ENCODE data around the gene TGDS.

Gene TGDS

DNA sequence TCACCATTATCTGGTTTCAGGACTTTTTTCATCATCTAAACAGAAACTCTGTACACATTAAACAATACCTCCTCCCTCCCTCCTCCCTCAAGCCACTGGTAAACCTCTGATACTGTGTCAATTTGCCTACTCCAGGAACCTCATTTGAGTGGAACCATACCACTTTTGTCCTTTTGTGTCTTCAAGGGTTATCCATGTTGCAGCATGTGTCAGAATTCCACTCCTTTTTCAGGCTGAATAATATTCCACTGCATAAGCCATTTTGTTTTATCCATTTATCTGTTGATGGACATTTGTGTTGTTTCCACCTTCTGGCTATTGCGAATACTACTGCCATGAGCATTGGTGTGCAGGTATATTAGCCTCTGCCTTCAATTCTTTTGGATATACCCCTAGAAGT is 27.5 kb downstream of the TGDS start:
- Histone ChIP-seq H2BK5ac (ENCODE audit: low read depth, low read length, poor library complexity, severe bottlenecking) (no peak overlapping the region), H2BK12ac (ENCODE audit: low read length in 2 of 2) (no peak overlapping the region), H3K4me1 (ENCODE audit: control insufficient read depth, insufficient read depth, low read depth, low read length) (no peaks in the 10 kb centered on the region), H4K8ac (ENCODE audit: low read length) (no peak overlapping the region), H3K4ac (ENCODE audit: low read depth in 1 of 2, low read length in 2 of 2) (no peak overlapping the region), H3K9ac (ENCODE audit: low read length) (no peak overlapping the region), H2AK5ac (ENCODE audit: low read length, severe bottlenecking) (no peak overlapping the region), H2BK120ac (ENCODE audit: low read depth, low read length) (no peak overlapping the region), H3K14ac (ENCODE audit: low read length in 2 of 2) (no peak overlapping the region), H3K36me3 (ENCODE audit: control insufficient read depth in 1 of 2, insufficient read depth in 2 of 2, low read depth in 1 of 2, low read length in 2 of 2) (peaks cover 25 to 42% of the 10 kb centered on the region in 2 experiments), H3K27ac (ENCODE audit: low read length, poor library complexity, severe bottlenecking) (no peak overlapping the region), H3K18ac (ENCODE audit: low read depth in 1 of 2, low read length in 2 of 2) (no peak overlapping the region), H4K91ac (ENCODE audit: low read length) (no peak overlapping the region), H3K79me1 (replicated peaks; ENCODE audit: low read length, poor library complexity, severe bottlenecking) (peaks cover 2% of the 10 kb centered on the region), H3K27me3 (ENCODE audit: control insufficient read depth in 1 of 2, insufficient read depth in 1 of 2, low read length in 2 of 2) (no peaks in the 10 kb centered on the region), H2BK15ac (ENCODE audit: low read depth, poor library complexity, severe bottlenecking) (no peak overlapping the region), H2AFZ (ENCODE audit: low read depth, low read length) (no peak overlapping the region), H3K4me2 (ENCODE audit: low read length, poor library complexity, severe bottlenecking) (no peak overlapping the region), H3K4me3 (ENCODE audit: insufficient read depth in 1 of 2, low read depth in 1 of 2, low read length in 2 of 2) (no peak overlapping the region), H3K23ac (ENCODE audit: low read length in 2 of 2) (no peak overlapping the region), H3K9me3 (ENCODE audit: control insufficient read depth, low read length) (no peaks in the 10 kb centered on the region)
- DNase-seq, result no peak
- no CpG with 5 or more reads among the region's 1 CpG for WGBS

DNA sequence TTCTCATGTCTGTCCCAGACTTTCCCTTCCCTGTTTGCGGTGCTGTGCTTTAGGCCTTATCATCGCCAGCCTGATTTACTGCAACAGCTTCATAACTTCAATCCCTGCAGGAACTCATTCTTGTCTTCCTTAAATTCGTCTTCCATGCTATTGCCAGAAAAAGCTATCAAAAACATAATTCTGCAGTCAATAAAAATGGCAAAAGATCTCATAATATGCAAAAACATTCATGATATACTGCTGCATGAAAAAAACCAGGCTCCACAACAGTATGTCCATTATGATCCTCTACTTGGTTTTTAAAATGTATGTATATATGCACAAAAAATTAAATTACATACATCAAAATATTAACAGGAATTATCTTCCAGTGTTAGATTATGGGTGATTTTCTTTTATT is 28.4 kb downstream of the TGDS start:
- Histone ChIP-seq H2BK15ac (ENCODE audit: low read depth, poor library complexity, severe bottlenecking) (no peak overlapping the region), H3K27ac (ENCODE audit: low read length, poor library complexity, severe bottlenecking) (no peak overlapping the region), H2AFZ (ENCODE audit: low read depth, low read length) (no peak overlapping the region), H3K4me1 (ENCODE audit: control insufficient read depth, insufficient read depth, low read depth, low read length) (no peaks in the 10 kb centered on the region), H3K9me3 (ENCODE audit: control insufficient read depth, low read length) (no peaks in the 10 kb centered on the region), H2BK120ac (ENCODE audit: low read depth, low read length) (no peak overlapping the region), H3K4me2 (ENCODE audit: low read length, poor library complexity, severe bottlenecking) (no peak overlapping the region), H3K9ac (ENCODE audit: low read length) (no peak overlapping the region), H3K14ac (ENCODE audit: low read length in 2 of 2) (no peak overlapping the region), H3K36me3 (ENCODE audit: control insufficient read depth in 1 of 2, insufficient read depth in 2 of 2, low read depth in 1 of 2, low read length in 2 of 2) (peaks cover 21 to 37% of the 10 kb centered on the region in 2 experiments), H4K91ac (ENCODE audit: low read length) (no peak overlapping the region), H3K23ac (ENCODE audit: low read length in 2 of 2) (no peak overlapping the region), H2BK5ac (ENCODE audit: low read depth, low read length, poor library complexity, severe bottlenecking) (no peak overlapping the region), H4K8ac (ENCODE audit: low read length) (no peak overlapping the region), H3K79me1 (replicated peaks; ENCODE audit: low read length, poor library complexity, severe bottlenecking) (peaks cover 2% of the 10 kb centered on the region), H3K27me3 (ENCODE audit: control insufficient read depth in 1 of 2, insufficient read depth in 1 of 2, low read length in 2 of 2) (no peaks in the 10 kb centered on the region), H3K4me3 (ENCODE audit: insufficient read depth in 1 of 2, low read depth in 1 of 2, low read length in 2 of 2) (no peak overlapping the region), H2BK12ac (ENCODE audit: low read length in 2 of 2) (no peak overlapping the region), H3K4ac (ENCODE audit: low read depth in 1 of 2, low read length in 2 of 2) (no peak overlapping the region), H2AK5ac (ENCODE audit: low read length, severe bottlenecking) (no peak overlapping the region), H3K18ac (ENCODE audit: low read depth in 1 of 2, low read length in 2 of 2) (no peak overlapping the region)
- 86% methylated on average over 3 of the region's 3 CpGs for WGBS
- no peak for DNase-seq

DNA sequence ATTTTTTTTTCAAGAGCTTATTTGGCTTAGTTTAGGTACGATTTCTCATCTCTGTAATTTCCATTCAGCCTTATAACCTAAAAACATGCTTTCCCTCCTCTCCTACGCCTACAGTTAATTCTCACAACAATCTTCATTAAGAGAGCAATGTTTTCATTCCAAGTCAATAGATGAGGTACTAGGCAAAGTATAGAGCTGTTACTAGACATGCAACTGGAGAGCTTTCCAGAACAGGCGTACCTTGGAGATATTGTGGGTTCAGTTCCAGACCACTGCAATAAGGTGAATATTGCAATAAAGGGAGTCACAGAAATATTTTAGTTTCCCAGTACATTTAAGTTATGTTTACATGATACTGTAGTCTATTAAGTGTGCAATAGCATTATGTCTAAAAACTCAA is 34.8 kb downstream of the TGDS start:
- Histone ChIP-seq H3K23ac (ENCODE audit: low read length in 2 of 2) (no peak overlapping the region), H2BK15ac (ENCODE audit: low read depth, poor library complexity, severe bottlenecking) (no peak overlapping the region), H3K36me3 (ENCODE audit: control insufficient read depth in 1 of 2, insufficient read depth in 2 of 2, low read depth in 1 of 2, low read length in 2 of 2) (peaks cover 0 to 3% of the 10 kb centered on the region in 2 experiments), H2BK5ac (ENCODE audit: low read depth, low read length, poor library complexity, severe bottlenecking) (no peak overlapping the region), H3K14ac (ENCODE audit: low read length in 2 of 2) (no peak overlapping the region), H3K18ac (ENCODE audit: low read depth in 1 of 2, low read length in 2 of 2) (no peak overlapping the region), H4K8ac (ENCODE audit: low read length) (no peak overlapping the region), H2AFZ (ENCODE audit: low read depth, low read length) (no peak overlapping the region), H3K4me2 (ENCODE audit: low read length, poor library complexity, severe bottlenecking) (no peak overlapping the region), H2BK12ac (ENCODE audit: low read length in 2 of 2) (no peak overlapping the region), H3K79me1 (replicated peaks; ENCODE audit: low read length, poor library complexity, severe bottlenecking) (no peaks in the 10 kb centered on the region), H3K4ac (ENCODE audit: low read depth in 1 of 2, low read length in 2 of 2) (no peak overlapping the region), H3K9me3 (ENCODE audit: control insufficient read depth, low read length) (no peaks in the 10 kb centered on the region), H2BK120ac (ENCODE audit: low read depth, low read length) (no peak overlapping the region), H3K27ac (ENCODE audit: low read length, poor library complexity, severe bottlenecking) (no peak overlapping the region), H3K9ac (ENCODE audit: low read length) (no peak overlapping the region), H3K4me1 (ENCODE audit: control insufficient read depth, insufficient read depth, low read depth, low read length) (no peaks in the 10 kb centered on the region), H4K91ac (ENCODE audit: low read length) (no peak overlapping the region), H3K4me3 (ENCODE audit: insufficient read depth in 1 of 2, low read depth in 1 of 2, low read length in 2 of 2) (no peak overlapping the region), H3K27me3 (ENCODE audit: control insufficient read depth in 1 of 2, insufficient read depth in 1 of 2, low read length in 2 of 2) (no peaks in the 10 kb centered on the region), H2AK5ac (ENCODE audit: low read length, severe bottlenecking) (no peak overlapping the region)
- DNase-seq, result no peak
- 90% methylated on average over 2 of the region's 3 CpGs for WGBS

DNA sequence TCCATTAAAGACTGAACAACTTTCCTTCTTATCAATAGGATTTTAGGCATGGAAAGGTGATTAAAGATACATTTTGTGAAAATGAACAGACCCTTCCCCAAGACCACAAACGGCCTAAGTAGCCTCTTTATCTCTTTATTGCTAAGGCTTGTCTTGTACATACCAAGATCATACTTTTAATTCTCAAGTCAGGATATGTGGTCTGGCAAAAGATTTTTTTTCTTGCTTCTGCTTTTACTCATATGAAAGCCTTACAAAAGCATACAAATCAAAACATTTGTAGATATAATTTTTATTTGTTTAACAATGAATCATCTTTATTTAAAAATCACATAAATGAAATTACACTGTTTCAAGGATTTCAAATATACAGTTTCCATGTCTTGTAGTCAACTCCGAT is 35.8 kb downstream of the TGDS start:
- H3K14ac ChIP-seq (ENCODE audit: low read length in 2 of 2), result no peak overlapping the region

More for the DNA sequence above, 35.8 kb downstream of the TGDS start:
- no peak overlapping the region for H3K23ac ChIP-seq (ENCODE audit: low read length in 2 of 2)
- H4K8ac ChIP-seq (ENCODE audit: low read length), result no peak overlapping the region
- no peak overlapping the region for H3K27ac ChIP-seq (ENCODE audit: low read length, poor library complexity, severe bottlenecking)
- H3K4ac ChIP-seq (ENCODE audit: low read depth in 1 of 2, low read length in 2 of 2), result no peak overlapping the region
- H2BK5ac ChIP-seq (ENCODE audit: low read depth, low read length, poor library complexity, severe bottlenecking), result no peak overlapping the region
- no peak overlapping the region for H2AFZ ChIP-seq (ENCODE audit: low read depth, low read length)
- H3K18ac ChIP-seq (ENCODE audit: low read depth in 1 of 2, low read length in 2 of 2), result no peak overlapping the region
- no peak overlapping the region for H2AK5ac ChIP-seq (ENCODE audit: low read length, severe bottlenecking)
- H3K36me3 ChIP-seq (ENCODE audit: control insufficient read depth in 1 of 2, insufficient read depth in 2 of 2, low read depth in 1 of 2, low read length in 2 of 2), result peaks cover 0 to 3% of the 10 kb centered on the region in 2 experiments
- DNase-seq, result no peak
- no peak overlapping the region for H2BK15ac ChIP-seq (ENCODE audit: low read depth, poor library complexity, severe bottlenecking)
- no peaks in the 10 kb centered on the region for H3K4me1 ChIP-seq (ENCODE audit: control insufficient read depth, insufficient read depth, low read depth, low read length)
- H4K91ac ChIP-seq (ENCODE audit: low read length), result no peak overlapping the region
- no peak overlapping the region for H2BK120ac ChIP-seq (ENCODE audit: low read depth, low read length)
- no peaks in the 10 kb centered on the region for H3K9me3 ChIP-seq (ENCODE audit: control insufficient read depth, low read length)
- H3K79me1 ChIP-seq (replicated peaks; ENCODE audit: low read length, poor library complexity, severe bottlenecking), result no peaks in the 10 kb centered on the region
- no peak overlapping the region for H3K9ac ChIP-seq (ENCODE audit: low read length)
- no peak overlapping the region for H2BK12ac ChIP-seq (ENCODE audit: low read length in 2 of 2)
- no peak overlapping the region for H3K4me3 ChIP-seq (ENCODE audit: insufficient read depth in 1 of 2, low read depth in 1 of 2, low read length in 2 of 2)
- H3K27me3 ChIP-seq (ENCODE audit: control insufficient read depth in 1 of 2, insufficient read depth in 1 of 2, low read length in 2 of 2), result no peaks in the 10 kb centered on the region
- no CpG with 5 or more reads among the region's 2 CpGs for WGBS
- H3K4me2 ChIP-seq (ENCODE audit: low read length, poor library complexity, severe bottlenecking), result no peak overlapping the region

All from mesenchymal stem cell (in vitro differentiated cells and primary cell).